GM21360 (cell line): ENCODE measurements around the gene RAB33B.
"Not testable (repeated sequence)": the region's sequence is repeated elsewhere in the genome, so short reads cannot be mapped to it uniquely, and the experiment has no call there.

Experiments
- ATAC-seq: cut with Tn5 transposase; IDR thresholded peaks from one replicate; pipeline ENCODE4 v1.9.1; 2021; ENCODE audit warnings: mild to moderate bottlenecking, moderate library complexity; ENCODE audit not compliant: unreplicated experiment

The RAB33B gene

DNA sequence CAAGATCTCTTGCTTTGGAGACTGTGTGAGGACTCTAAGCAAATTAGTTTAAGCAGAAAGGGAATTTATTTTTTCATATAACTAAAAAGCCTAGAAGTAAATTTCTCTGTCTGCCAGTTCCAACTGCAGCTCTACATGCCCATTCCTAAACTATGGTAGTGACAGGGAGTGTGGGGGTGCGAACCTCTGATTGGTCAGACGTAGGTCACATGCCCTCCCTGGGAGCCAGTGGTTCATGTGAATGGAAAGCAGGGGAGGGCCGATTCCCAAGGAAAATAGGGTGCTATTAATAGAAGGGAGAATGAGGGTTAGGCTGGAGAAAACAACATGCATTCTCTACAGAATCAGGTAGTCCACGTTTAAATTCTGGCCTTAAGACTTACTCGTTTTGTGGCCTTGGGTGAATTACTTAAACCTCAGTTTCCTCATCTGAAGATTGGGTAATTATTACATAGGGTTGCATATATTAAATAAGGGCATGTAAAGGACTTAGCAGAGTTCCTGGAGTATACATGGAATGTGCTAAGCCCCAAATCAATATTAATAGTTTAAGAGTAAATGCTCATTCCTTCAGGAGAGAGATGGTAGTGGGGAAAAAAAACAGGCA, 7.2 kb downstream of the RAB33B start:
- ATAC-seq, result no peak

GRCh38 chr4:139464512-139464911, 10.6 kb downstream of the RAB33B start:
- ATAC-seq, result not testable (repeated sequence)

- no peak for ATAC-seq
Observed at GRCh38 chr4:139465922-139466321, 12.0 kb downstream of the RAB33B start.

GRCh38 chr4:139468756-139469155, 14.8 kb downstream of the RAB33B start:
- not testable (repeated sequence) for ATAC-seq

GRCh38 chr4:139469216-139469615, 15.3 kb downstream of the RAB33B start:
- no peak for ATAC-seq

GRCh38 chr4:139469869-139470268, 15.9 kb downstream of the RAB33B start:
- no peak for ATAC-seq

DNA sequence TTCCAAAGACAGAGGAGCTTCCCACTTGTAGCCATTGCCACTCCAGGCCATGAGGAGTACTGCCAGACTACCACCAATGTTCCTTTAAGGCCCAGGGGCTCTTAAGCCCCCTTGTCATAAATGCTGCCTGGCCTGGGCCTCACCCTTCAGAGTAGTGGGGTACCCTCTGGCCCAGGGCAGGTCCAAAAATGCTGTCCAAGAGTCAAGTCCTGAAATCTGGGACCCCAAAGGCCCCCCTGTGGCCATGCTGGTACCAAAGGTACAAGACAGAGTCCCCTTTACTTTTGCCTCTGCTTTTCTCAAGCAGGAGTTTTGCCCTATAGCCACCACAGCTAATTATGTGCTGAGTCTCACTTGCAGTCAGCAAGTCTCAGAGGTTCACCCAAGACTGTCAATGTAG, 16.4 kb downstream of the RAB33B start:
- ATAC-seq, result no peak

DNA sequence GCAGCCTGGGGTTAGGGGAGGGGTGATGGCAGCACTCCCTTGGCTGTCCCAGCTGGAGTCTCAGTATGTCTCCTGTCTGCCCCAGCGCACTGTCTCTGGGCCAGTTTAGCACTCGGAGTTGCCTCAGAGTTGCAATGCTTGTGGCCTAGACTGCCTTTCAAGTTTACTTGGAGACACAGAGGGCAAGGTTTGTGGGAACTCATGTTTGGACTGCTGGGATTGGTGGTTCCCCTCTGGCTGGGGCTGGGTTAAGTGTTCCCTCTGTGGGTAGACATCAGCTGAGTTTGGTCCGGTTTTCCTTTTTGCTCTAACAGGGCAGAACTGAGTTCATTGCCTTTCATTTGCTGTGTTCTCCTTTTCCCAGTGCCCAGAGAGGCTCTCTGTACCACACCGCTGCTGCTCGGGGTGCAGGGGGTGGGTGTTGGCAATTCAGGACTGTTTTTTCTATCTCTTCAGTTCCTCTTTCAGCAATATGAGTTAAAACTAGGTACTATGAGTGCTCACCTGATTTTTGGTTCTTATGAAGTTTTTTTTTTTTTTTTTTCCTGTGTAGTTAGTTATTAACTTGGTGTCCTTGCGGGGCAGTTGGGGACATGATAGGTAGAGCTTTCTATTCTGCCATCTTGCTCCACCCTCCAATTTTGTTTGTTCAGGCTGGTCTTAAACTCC, 17.2 kb downstream of the RAB33B start:
- ATAC-seq, result no peak

DNA sequence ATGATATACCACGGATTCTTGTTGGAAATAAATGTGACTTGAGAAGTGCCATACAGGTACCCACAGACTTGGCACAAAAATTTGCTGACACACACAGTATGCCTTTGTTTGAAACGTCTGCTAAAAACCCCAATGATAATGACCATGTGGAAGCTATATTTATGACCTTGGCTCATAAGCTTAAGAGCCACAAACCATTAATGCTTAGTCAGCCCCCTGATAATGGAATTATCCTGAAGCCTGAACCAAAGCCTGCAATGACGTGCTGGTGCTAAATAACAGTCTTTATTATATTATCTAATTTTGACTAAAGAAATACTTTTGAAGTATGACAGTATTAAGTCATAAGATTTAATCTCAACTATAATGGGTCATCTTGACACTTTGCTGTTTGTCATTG, 18.9 kb downstream of the RAB33B start:
- ATAC-seq, result no peak

- no peak for ATAC-seq
Observed at GRCh38 chr4:139476363-139476762, 22.4 kb downstream of the RAB33B start.

- ATAC-seq, result no peak
Observed at GRCh38 chr4:139481465-139481864, 27.5 kb downstream of the RAB33B start.

GRCh38 chr4:139483000-139483399, 29.1 kb downstream of the RAB33B start:
- ATAC-seq, result no peak

DNA sequence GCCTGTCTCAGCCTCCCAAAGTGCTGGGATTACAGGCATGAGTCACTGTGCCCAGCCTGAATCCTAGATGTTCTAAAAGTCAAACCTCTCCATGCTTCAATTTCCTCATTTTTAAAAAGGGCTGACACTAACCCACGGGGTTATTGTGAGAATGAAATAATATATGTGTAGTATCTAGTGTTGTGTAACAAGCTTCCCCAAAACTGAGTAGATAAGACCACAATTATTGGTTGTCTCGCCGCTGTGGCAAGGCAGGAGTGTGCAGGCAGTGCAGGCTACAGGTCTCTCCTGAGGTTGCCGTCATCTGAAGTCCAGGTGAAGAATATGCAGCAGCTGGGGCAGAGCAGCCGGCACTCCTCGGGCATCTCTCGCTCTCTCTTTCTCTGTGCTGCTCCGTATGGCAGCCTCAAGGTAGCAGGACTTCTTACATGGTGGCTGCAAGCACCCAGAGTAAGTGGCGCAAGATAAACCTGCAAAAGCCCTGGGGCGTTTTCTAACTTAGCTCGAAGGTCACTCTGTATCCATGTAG, 30.9 kb downstream of the RAB33B start:
- ATAC-seq, result no peak

- ATAC-seq, result no peak
Observed at GRCh38 chr4:139488442-139488841, 34.5 kb downstream of the RAB33B start.

DNA sequence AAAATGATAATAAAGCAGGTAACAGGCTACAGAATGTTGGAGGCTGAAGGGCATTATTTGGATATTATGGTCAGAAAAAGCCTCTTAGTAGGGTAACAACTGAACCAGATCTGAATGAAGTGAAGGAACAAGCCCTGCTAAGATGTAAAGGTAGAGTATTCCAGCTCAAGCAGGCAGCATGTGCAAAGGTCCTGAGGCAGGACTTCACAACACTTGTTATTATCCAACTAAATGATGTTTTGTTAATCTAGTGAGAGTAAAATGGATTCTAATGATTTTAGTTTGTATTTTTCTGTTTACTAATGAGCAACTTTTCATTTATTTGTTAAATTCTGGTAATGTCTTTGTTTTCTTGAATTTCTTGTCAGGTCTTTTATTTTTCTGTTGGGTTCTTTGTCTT, 35.7 kb downstream of the RAB33B start:
- no peak for ATAC-seq

- ATAC-seq, result no peak
Observed at GRCh38 chr4:139492429-139492828, 38.5 kb downstream of the RAB33B start.

GRCh38 chr4:139493176-139493575, 39.3 kb downstream of the RAB33B start:
- ATAC-seq, result no peak

- no peak for ATAC-seq
Observed at GRCh38 chr4:139499186-139499585, 45.3 kb downstream of the RAB33B start.

DNA sequence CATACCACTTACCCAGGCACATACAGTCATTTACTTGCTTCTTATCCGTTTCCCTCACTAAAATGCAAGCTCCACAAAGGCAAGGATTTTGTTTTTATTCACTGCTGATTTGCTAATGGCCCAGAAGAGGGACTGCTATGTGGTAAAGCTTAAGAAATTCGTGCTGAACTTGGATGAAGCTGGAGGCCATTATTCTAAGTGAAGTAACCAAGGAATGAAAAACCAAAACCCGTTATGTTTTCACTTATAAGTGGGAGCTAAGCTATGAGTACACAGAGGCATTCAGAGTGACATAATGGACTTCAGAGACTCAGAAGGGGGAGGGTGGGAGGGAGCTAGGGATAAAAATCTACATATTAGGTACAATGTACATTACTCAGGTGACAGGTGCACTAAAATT, 47.2 kb downstream of the RAB33B start:
- no peak for ATAC-seq

GRCh38 chr4:139501527-139501926, 47.6 kb downstream of the RAB33B start:
- no peak for ATAC-seq

DNA sequence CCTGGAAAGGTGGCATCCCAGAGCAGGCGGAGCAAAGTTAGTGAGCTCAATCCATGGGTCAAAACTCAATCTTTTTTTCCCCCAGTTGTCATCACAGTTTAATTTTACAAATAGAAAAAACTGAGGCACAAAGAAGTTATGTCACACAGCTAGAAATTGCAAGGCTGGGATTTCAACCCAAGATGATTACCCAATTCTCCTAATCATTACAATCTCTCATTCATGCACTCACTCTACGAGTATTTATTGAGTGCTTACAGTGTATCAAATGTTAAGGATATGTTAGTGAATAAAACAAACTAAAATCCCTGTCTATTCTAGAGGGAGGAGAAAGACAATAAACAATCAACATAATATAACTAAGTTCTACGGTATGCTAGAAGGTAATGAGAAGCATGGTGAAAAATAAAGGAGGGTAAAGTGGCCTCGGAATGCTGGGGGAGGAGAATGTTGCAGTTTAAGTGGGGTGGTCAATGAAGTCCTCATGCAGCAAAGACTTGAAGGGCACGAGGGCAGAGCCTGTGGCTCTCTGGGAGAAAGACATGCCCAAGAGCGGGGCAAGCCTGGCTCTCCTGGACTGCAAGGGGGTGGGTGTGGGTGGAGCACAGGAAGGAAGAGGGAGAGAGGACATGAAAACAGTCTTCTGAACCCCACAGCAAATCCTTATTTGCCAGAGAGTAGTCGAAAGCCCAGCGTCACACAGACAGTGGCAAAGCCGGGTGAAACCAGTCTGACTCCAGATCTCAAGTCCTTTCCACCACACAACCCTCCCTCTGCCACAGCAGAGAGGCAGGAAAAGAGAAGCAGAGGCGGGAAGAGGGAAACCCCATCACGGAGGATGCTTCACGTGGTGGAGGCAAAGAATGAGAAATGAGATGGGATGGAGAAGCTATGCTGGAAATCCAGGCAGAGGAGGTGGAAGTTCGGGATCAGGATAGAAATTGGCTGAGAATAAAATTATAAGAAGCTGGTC, 48.3 kb downstream of the RAB33B start:
- no peak for ATAC-seq
